Stimulated activated CD4-positive, alpha-beta T cell treated with anti-CD3 and anti-CD28 coated beads, Interleukin-2, amount 100 ng/mL, for 4 hours (primary cell): ENCODE results near the gene FGF5.
"Not testable (repeated sequence)": the region's sequence is repeated elsewhere in the genome, so short reads cannot be mapped to it uniquely, and the experiment has no call there.

ENCODE experiments used
- DNase-seq: peaks from one replicate; pipeline ENCODE4 v3.0.0-alpha.2; 2020; ENCODE audit warnings: low read depth

FGF5 gene

GRCh38 chr4:80254114-80254513, 12.3 kb upstream of the FGF5 start:
- DNase-seq, result no peak

- DNase-seq, result no peak
These were observed 11.0 kb upstream of the FGF5 start for GRCh38 chr4:80255329-80256095.

- DNase-seq, result no peak
These were observed 8.6 kb upstream of the FGF5 start for GRCh38 chr4:80257851-80258250.

GRCh38 chr4:80259012-80259411, 7.5 kb upstream of the FGF5 start:
- no peak for DNase-seq

- no peak for DNase-seq
These were observed 6.6 kb upstream of the FGF5 start for GRCh38 chr4:80259817-80260216.

GRCh38 chr4:80261989-80262600, 4.4 kb upstream of the FGF5 start:
- DNase-seq, result no peak

- DNase-seq, result no peak
These were observed 2.7 kb upstream of the FGF5 start for GRCh38 chr4:80263541-80264351.

- no peak for DNase-seq
These were observed 2.2 kb upstream of the FGF5 start for GRCh38 chr4:80264352-80264647.

GRCh38 chr4:80264825-80265224, 1.6 kb upstream of the FGF5 start:
- no peak for DNase-seq

- no peak for DNase-seq
These were observed 752 bp upstream of the FGF5 start for GRCh38 chr4:80265571-80266252.

GRCh38 chr4:80266902-80267380, 477 bp downstream of the FGF5 start:
- no peak for DNase-seq

GRCh38 chr4:80268081-80268823, 1.8 kb downstream of the FGF5 start:
- DNase-seq, result no peak

GRCh38 chr4:80268936-80269335, 2.5 kb downstream of the FGF5 start:
- no peak for DNase-seq

GRCh38 chr4:80270321-80270720, 3.9 kb downstream of the FGF5 start:
- no peak for DNase-seq

GRCh38 chr4:80270868-80271267, 4.4 kb downstream of the FGF5 start:
- no peak for DNase-seq

- DNase-seq, result no peak
These were observed 5.3 kb downstream of the FGF5 start for GRCh38 chr4:80271801-80272200.

GRCh38 chr4:80276931-80277330, 10.5 kb downstream of the FGF5 start:
- DNase-seq, result no peak

GRCh38 chr4:80279751-80280150, 13.3 kb downstream of the FGF5 start:
- no peak for DNase-seq

GRCh38 chr4:80286451-80286850, 20.0 kb downstream of the FGF5 start:
- no peak for DNase-seq

- DNase-seq, result not testable (repeated sequence)
These were observed 24.2 kb downstream of the FGF5 start for GRCh38 chr4:80290665-80291064.

- no peak for DNase-seq
These were observed 27.7 kb downstream of the FGF5 start for GRCh38 chr4:80294206-80294605.

GRCh38 chr4:80295336-80295735, 28.9 kb downstream of the FGF5 start:
- DNase-seq, result no peak
